ENCODE data around the gene IL25. TPM values are rescaled to one million over a fixed set of nuclear protein-coding genes. Genes with fewer than 3 reads are reported as not detected.

Gene IL25
- total and polyA plus RNA-seq, 2 of the 13 experiments (the other 11 are each of a cell fraction or from before 2014, with no cell fraction given): not detected

DNA sequence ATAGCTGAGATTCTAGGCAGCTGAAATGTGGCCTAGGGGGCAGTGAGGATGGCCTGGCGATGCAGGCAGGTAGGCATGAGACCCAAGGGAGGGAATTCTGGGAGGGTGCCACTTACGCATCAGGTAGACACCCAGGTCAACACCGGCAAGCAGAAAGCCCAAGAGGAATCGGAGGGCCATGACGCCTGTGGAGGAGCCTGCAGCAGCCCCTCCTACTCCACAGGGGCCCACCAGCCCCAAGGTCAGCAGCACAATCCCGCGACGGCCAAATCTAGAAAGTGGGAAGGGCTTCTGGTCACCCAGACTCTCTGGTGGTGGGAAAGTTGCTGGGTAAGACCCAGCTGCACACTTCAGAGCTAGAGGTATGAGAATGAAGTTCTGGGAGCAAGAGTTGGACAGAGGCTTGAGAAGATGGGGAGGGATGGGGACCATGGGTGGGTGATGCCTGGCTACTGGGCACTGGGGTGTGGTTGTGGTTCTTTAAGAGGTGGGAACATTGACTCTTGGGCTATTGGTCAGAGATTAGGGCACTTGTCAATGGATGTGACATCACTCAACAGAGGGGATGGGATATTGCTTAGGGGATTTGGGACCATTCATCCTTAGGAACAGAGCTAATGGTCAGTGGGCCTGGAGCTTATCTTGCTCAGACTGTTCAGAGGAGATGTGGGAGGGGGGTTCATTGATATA, 23.3 kb upstream of the IL25 start (continued):
- TF ChIP-seq, protein P1, sequence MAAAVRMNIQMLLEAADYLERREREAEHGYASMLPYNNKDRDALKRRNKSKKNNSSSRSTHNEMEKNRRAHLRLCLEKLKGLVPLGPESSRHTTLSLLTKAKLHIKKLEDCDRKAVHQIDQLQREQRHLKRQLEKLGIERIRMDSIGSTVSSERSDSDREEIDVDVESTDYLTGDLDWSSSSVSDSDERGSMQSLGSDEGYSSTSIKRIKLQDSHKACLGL (CRISPR knock-in tag; IDR thresholded peaks at IDR 0.05): 0 out of 2 replicates have a peak, but pooled peaks have one; percentile 24
- TF ChIP-seq ZNF768 (CRISPR knock-in tag; IDR thresholded peaks at IDR 0.05) (peak; percentile 17; the same call in 1 of the 2 replicates), BCL6 (CRISPR knock-in tag; IDR thresholded peaks at IDR 0.05) (no peak)
- TF ChIP-seq, protein P2, sequence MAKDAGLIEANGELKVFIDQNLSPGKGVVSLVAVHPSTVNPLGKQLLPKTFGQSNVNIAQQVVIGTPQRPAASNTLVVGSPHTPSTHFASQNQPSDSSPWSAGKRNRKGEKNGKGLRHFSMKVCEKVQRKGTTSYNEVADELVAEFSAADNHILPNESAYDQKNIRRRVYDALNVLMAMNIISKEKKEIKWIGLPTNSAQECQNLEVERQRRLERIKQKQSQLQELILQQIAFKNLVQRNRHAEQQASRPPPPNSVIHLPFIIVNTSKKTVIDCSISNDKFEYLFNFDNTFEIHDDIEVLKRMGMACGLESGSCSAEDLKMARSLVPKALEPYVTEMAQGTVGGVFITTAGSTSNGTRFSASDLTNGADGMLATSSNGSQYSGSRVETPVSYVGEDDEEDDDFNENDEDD (CRISPR knock-in tag; IDR thresholded peaks at IDR 0.05; ENCODE audit: borderline replicate concordance): no peak

DNA sequence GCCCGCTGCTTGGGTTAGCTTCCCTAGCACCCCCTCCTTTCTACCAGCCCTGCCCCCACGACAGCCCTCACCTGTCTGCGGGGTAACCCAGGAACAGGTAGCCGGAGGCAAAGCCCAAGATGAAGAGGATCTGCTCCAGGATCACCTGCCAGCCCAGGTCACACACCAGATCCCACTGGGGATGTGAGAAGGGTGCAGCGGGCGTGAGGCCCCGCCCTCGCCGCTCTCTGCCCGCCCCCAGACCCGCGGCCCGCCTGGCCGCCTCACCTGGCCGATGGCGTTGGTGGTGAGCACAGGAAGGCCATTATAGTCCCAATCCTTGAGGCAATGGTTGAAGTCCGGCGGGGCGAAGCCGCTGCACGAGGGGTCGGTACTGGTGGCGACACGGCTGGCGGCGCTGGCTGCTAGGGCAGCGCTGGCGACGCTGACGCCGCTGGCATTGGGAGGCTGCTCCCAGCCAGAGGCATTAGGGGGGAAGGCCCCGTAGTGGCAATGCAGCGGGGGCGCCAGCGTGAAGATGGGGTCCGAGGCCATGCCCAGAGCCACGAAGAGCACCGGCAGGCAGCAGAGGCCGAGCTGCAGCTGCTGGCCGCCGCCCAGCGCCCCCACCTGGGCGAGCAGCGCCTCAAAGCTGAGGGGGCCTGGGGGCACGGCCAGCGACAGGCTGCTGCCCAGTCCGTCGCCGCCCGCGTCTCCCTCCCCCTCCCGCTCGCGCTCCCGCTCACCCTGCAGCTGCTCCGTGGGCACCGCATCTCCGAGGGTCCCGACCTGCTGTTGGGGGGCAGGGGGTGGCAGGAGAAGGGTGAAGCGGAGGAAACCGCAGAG, 20.7 kb upstream of the IL25 start:
- Histone ChIP-seq H3K9ac (ENCODE audit: insufficient read depth, low read depth, low read length) (no peak overlapping the region), H3K4me3 (replicated peaks in 1 of 3; ENCODE audit: insufficient read depth in 1 of 3, low read depth in 2 of 3, low read length in 3 of 3) (peak overlapping the region; percentile 22 to 64 (median 30); a peak in 4 of 6 replicates), H3K4me1 (ENCODE audit: insufficient read depth, low read length) (no peaks in the 10 kb centered on the region), H3K4me2 (ENCODE audit: low read depth, low read length) (peak overlapping the region; percentile 64), H3K36me3 (replicated peaks in 1 of 2; ENCODE audit: control insufficient read depth in 1 of 2, insufficient read depth in 2 of 2, low read length in 2 of 2) (no peaks in the 10 kb centered on the region), H3K9me3 (ENCODE audit: low read length) (no peaks in the 10 kb centered on the region), H3K27ac (ENCODE audit: extremely low read length, insufficient read depth, low read length) (no peak overlapping the region), H2AFZ (ENCODE audit: low read length) (no peak overlapping the region), H3K27me3 (ENCODE audit: control insufficient read depth in 1 of 2, insufficient read depth in 2 of 2, low read length in 2 of 2) (peaks cover 25 to 90% of the 10 kb centered on the region in 2 experiments), H4K20me1 (ENCODE audit: insufficient read depth, low read length) (no peaks in the 10 kb centered on the region), H3K79me2 (ENCODE audit: insufficient read depth, low read length) (no peaks in the 10 kb centered on the region)
- FAIRE-seq (no peak), ATAC-seq (peak; percentile 14), DNase-seq (ENCODE audit: low spot score) (no peak)
- BruUV-seq (replicated peaks): no TSS peak
- ChIA-PET CTCF (ENCODE audit: low intra/inter-chr PET ratio, low total read pairs) (no interaction called here), POLR2A (interaction anchor here (3.4 kb wide), 1 partner anchor 31 kb away, joined by 15 read pairs; the partner anchor contains the start of gene PABPN1)
- in situ Hi-C loops (cut with HindIII; ENCODE audit: extremely low pct_ligation_motif_present, low pct_unique_long_range_greater_than_20kb) (no loop called here), intact Hi-C loops (cut with micrococcal nuclease; ENCODE audit: unreplicated experiment) (no loop called here)
- 52% methylated on average over 60 of the region's 61 CpGs for WGBS (ENCODE audit: low lambda C conversion rate)
- TF ChIP-seq RBM39 (IDR thresholded peaks at IDR 0.05; ENCODE audit: low read depth, low read length, poor library complexity, severe bottlenecking) (peak; percentile 25), SOX13 (IDR thresholded peaks at IDR 0.05) (no peak), SOX13 (CRISPR knock-in tag; conservative IDR thresholded peaks at IDR 0.05 in 1 of 2, IDR thresholded peaks at IDR 0.05 in 1 of 2) (no peak), ZNF589 (CRISPR knock-in tag; conservative IDR thresholded peaks at IDR 0.05) (no peak), KLF12 (CRISPR knock-in tag; IDR thresholded peaks at IDR 0.05; ENCODE audit: borderline replicate concordance) (no peak), ZNF460 (CRISPR knock-in tag; IDR thresholded peaks at IDR 0.05; ENCODE audit: borderline replicate concordance) (no peak), ZNF7 (CRISPR knock-in tag; IDR thresholded peaks at IDR 0.05) (no peak), ATF7-NPFF (CRISPR knock-in tag; IDR thresholded peaks at IDR 0.05; ENCODE audit: low read depth) (0 out of 2 replicates have a peak, but pooled peaks have one; percentile 35), KLF15 (CRISPR knock-in tag; IDR thresholded peaks at IDR 0.05; ENCODE audit: borderline replicate concordance) (no peak), ZNF430 (CRISPR knock-in tag; IDR thresholded peaks at IDR 0.05) (0 out of 2 replicates have a peak, but pooled peaks have one; percentile 21), KDM4B (CRISPR knock-in tag; IDR thresholded peaks at IDR 0.05) (no peak), IRF2 (CRISPR knock-in tag; IDR thresholded peaks at IDR 0.05) (no peak), MTA1 (CRISPR knock-in tag; IDR thresholded peaks at IDR 0.05; ENCODE audit: borderline replicate concordance) (peak; percentile 70; the same call in 1 of the 2 replicates), ZNF788 (CRISPR knock-in tag; IDR thresholded peaks at IDR 0.05; ENCODE audit: borderline replicate concordance) (no peak)
- TF ChIP-seq, protein P3, sequence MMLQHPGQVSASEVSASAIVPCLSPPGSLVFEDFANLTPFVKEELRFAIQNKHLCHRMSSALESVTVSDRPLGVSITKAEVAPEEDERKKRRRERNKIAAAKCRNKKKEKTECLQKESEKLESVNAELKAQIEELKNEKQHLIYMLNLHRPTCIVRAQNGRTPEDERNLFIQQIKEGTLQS (CRISPR knock-in tag; IDR thresholded peaks at IDR 0.05): no peak

Data from HepG2 (cell line).